GM23338 (cell line): ENCODE results near the gene LPP. TPM values are rescaled to one million over a fixed set of nuclear protein-coding genes. Genes with fewer than 3 reads are reported as not detected.

Experiments
- ATAC-seq: fragments of 200-7000 bp; cut with Tn5 transposase; 3 replicates; pipeline ENCODE4 v1.9.1; 2020
- DNase-seq: peaks from one replicate; pipeline ENCODE4 v3.0.0-alpha.2; 2015; ENCODE audit warnings: low spot score
- H2AFZ ChIP-seq: fragments of 200-600 bp; sonication (generic); 2 replicates; pipeline ENCODE4 v1.8.0; 2016; ENCODE audit warnings: antibody characterized with exemption, mild to moderate bottlenecking, moderate library complexity
- H3F3A ChIP-seq: fragments of 200-600 bp; sonication (generic); replicated peaks from 2 replicates; pipeline ENCODE4 v1.8.0; 2017; ENCODE audit warnings: antibody characterized with exemption, mixed run types, low read depth
- H3K27ac ChIP-seq: fragments of 200-600 bp; sonication (generic); 2 replicates; pipeline ENCODE4 v1.6.1; 2016; ENCODE audit warnings: low read depth
- H3K27me3 ChIP-seq: fragments of 200-600 bp; sonication (generic); 2 replicates; pipeline ENCODE4 v1.8.0; 2016; ENCODE audit warnings: mild to moderate bottlenecking, mixed run types, moderate library complexity; ENCODE audit not compliant: insufficient read depth
- H3K36me3 ChIP-seq: fragments of 200-600 bp; sonication (generic); 2 replicates; pipeline ENCODE4 v1.8.0; 2016; ENCODE audit warnings: mild to moderate bottlenecking; ENCODE audit not compliant: insufficient read depth
- H3K4me1 ChIP-seq: fragments of 200-600 bp; sonication (generic); 2 replicates; pipeline ENCODE4 v1.8.0; 2016; ENCODE audit warnings: mild to moderate bottlenecking, moderate library complexity; ENCODE audit not compliant: insufficient read depth
- H3K4me2 ChIP-seq: fragments of 200-600 bp; sonication (generic); 2 replicates; pipeline ENCODE4 v1.7.1; 2017; ENCODE audit warnings: mixed run types
- H3K4me3 ChIP-seq: fragments of 200-600 bp; sonication (generic); 2 replicates; pipeline ENCODE4 v1.6.1; 2016; ENCODE audit warnings: mixed run types
- H3K79me2 ChIP-seq: fragments of 200-600 bp; sonication (generic); replicated peaks from 2 replicates; pipeline ENCODE4 v1.8.0; 2017; ENCODE audit warnings: mild to moderate bottlenecking; ENCODE audit not compliant: insufficient read depth
- H3K9me2 ChIP-seq: fragments of 200-600 bp; sonication (generic); 2 replicates; pipeline ENCODE4 v1.8.0; 2017; ENCODE audit not compliant: insufficient read depth
- H4K20me1 ChIP-seq: fragments of 200-600 bp; sonication (generic); replicated peaks from 2 replicates; pipeline ENCODE4 v1.8.0; 2017; ENCODE audit warnings: mild to moderate bottlenecking; ENCODE audit not compliant: insufficient read depth
- H3K27ac Mint-ChIP-seq: 2 replicates; pipeline ENCODE4 v1.8.0; 2020; ENCODE audit warnings: inconsistent platforms, mild to moderate bottlenecking, moderate library complexity, mixed read lengths
- H3K27me3 Mint-ChIP-seq: 3 replicates; pipeline ENCODE4 v1.8.0; 2022; ENCODE audit warnings: low read depth, mild to moderate bottlenecking, moderate library complexity, mixed read lengths, inconsistent platforms; ENCODE audit not compliant: insufficient read depth, poor library complexity
- H3K36me3 Mint-ChIP-seq: 3 replicates; pipeline ENCODE4 v1.8.0; 2021; ENCODE audit warnings: low read depth, mild to moderate bottlenecking, inconsistent platforms, moderate library complexity, mixed read lengths
- H3K4me1 Mint-ChIP-seq: 3 replicates; pipeline ENCODE4 v1.8.0; 2020; ENCODE audit warnings: mild to moderate bottlenecking, inconsistent platforms, mixed read lengths
- H3K4me3 Mint-ChIP-seq: 3 replicates; pipeline ENCODE4 v1.8.0; 2021; ENCODE audit warnings: moderate library complexity, mild to moderate bottlenecking, inconsistent platforms, mixed read lengths
- H3K9me3 Mint-ChIP-seq: 3 replicates; pipeline ENCODE4 v1.8.0; 2020; ENCODE audit warnings: moderate library complexity, mild to moderate bottlenecking, inconsistent platforms, mixed read lengths
- CREB1 ChIP-seq: fragments of 250-450 bp; sonication (Bioruptor Pico); IDR thresholded peaks from 2 replicates; pipeline ENCODE4 v1.5.0; 2020; ENCODE audit warnings: low read depth, mild to moderate bottlenecking, moderate library complexity
- EZH2 ChIP-seq: fragments of 200-600 bp; sonication (generic); IDR thresholded peaks from one replicate; pipeline ENCODE4 v1.8.0; 2017; ENCODE audit warnings: antibody characterized with exemption, mild to moderate bottlenecking, low read depth; ENCODE audit not compliant: unreplicated experiment
- JUNB ChIP-seq: IDR thresholded peaks from one replicate; pipeline ENCODE4 v1.6.1; 2016; ENCODE audit warnings: antibody characterized with exemption; ENCODE audit not compliant: unreplicated experiment
- NANOG ChIP-seq: IDR thresholded peaks from 2 replicates; pipeline ENCODE4 v1.6.1; 2016; ENCODE audit warnings: antibody characterized with exemption, borderline replicate concordance
- POLR2AphosphoS5 ChIP-seq: IDR thresholded peaks from 2 replicates; pipeline ENCODE4 v1.6.1; 2016; ENCODE audit warnings: antibody characterized with exemption, low read depth
- STAT1 ChIP-seq: IDR thresholded peaks from one replicate; pipeline ENCODE4 v1.6.1; 2016; ENCODE audit warnings: antibody characterized with exemption; ENCODE audit not compliant: unreplicated experiment
- ZNF331 ChIP-seq: fragments of 250-450 bp; sonication (Bioruptor Pico); IDR thresholded peaks from 2 replicates; pipeline ENCODE4 v1.5.0; 2020; ENCODE audit warnings: low read depth, mild to moderate bottlenecking, moderate library complexity
- polyA plus RNA-seq: library from polyadenylated mRNA; unstranded; fragments of >200 nt; fragmentation: Nextera tagmentation; extraction: Ambion mirVana; gene quantifications from 2 replicates; pipeline ENCODE4 v1.2.1, GENCODE V29; 2016
- total RNA-seq: library from RNA; depleted of rRNA; stranded (reverse); fragments of >200 nt; shearing (Covaris generic); gene quantifications from 2 replicates; pipeline ENCODE4 v1.2.3, GENCODE V29; 2014
- TF ChIP-seq, protein P1 (sequence below): IDR thresholded peaks from 2 replicates; pipeline ENCODE4 v1.6.1; 2016; ENCODE audit warnings: antibody characterized with exemption
- TF ChIP-seq, protein P2 (sequence below): fragments of 250-450 bp; sonication (Bioruptor Pico); IDR thresholded peaks from 2 replicates; pipeline ENCODE4 v1.5.0; 2020; ENCODE audit warnings: mild to moderate bottlenecking, moderate library complexity

The LPP gene
- total and polyA plus RNA-seq, 2 experiments from 2014 or later: 23.0 to 35.2 TPM

DNA sequence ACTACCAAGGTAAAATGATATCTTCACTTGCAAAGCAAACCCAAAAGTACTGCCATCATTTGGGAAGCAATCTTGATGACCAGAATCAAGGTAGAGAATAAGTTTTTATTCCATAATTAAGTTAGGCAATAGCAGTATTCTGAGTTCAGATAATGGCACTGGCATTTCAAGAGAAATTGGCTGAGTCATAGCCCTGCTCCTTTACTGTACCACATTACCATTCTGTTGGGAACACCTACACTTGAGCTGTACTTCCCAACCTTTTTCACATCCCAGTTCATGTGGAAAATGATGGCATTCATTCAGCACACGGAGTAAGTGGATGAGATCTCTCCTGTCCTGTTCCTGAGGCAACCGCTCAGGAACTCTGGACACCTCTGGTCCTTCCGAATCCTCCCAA is 706.2 kb downstream of the LPP start:
- DNase-seq: no peak
- Histone ChIP-seq H3F3A (no peaks in the 10 kb centered on the region), H3K27ac (no peak overlapping the region), H3K27me3 (no peaks in the 10 kb centered on the region), H3K36me3 (no peaks in the 10 kb centered on the region), H3K4me1 (no peaks in the 10 kb centered on the region), H3K9me2 (no peaks in the 10 kb centered on the region), H2AFZ (no peak overlapping the region), H3K79me2 (no peaks in the 10 kb centered on the region), H3K4me3 (no peak overlapping the region), H4K20me1 (no peaks in the 10 kb centered on the region; the same call in 1 of the 2 replicates), H3K4me2 (no peak overlapping the region)
- ATAC-seq: no peak
- Mint-ChIP-seq H3K4me1 (no peaks in the 10 kb centered on the region), H3K9me3 (no peaks in the 10 kb centered on the region), H3K27me3 (no peaks in the 10 kb centered on the region), H3K27ac (no peak overlapping the region), H3K36me3 (no peaks in the 10 kb centered on the region), H3K4me3 (no peak overlapping the region)
- TF ChIP-seq POLR2AphosphoS5: no peak
- TF ChIP-seq NANOG: no peak
- TF ChIP-seq, protein P1, sequence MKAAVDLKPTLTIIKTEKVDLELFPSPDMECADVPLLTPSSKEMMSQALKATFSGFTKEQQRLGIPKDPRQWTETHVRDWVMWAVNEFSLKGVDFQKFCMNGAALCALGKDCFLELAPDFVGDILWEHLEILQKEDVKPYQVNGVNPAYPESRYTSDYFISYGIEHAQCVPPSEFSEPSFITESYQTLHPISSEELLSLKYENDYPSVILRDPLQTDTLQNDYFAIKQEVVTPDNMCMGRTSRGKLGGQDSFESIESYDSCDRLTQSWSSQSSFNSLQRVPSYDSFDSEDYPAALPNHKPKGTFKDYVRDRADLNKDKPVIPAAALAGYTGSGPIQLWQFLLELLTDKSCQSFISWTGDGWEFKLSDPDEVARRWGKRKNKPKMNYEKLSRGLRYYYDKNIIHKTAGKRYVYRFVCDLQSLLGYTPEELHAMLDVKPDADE: no peak
- no peak for TF ChIP-seq ZNF331 (CRISPR knock-in tag)
- TF ChIP-seq, protein P2, sequence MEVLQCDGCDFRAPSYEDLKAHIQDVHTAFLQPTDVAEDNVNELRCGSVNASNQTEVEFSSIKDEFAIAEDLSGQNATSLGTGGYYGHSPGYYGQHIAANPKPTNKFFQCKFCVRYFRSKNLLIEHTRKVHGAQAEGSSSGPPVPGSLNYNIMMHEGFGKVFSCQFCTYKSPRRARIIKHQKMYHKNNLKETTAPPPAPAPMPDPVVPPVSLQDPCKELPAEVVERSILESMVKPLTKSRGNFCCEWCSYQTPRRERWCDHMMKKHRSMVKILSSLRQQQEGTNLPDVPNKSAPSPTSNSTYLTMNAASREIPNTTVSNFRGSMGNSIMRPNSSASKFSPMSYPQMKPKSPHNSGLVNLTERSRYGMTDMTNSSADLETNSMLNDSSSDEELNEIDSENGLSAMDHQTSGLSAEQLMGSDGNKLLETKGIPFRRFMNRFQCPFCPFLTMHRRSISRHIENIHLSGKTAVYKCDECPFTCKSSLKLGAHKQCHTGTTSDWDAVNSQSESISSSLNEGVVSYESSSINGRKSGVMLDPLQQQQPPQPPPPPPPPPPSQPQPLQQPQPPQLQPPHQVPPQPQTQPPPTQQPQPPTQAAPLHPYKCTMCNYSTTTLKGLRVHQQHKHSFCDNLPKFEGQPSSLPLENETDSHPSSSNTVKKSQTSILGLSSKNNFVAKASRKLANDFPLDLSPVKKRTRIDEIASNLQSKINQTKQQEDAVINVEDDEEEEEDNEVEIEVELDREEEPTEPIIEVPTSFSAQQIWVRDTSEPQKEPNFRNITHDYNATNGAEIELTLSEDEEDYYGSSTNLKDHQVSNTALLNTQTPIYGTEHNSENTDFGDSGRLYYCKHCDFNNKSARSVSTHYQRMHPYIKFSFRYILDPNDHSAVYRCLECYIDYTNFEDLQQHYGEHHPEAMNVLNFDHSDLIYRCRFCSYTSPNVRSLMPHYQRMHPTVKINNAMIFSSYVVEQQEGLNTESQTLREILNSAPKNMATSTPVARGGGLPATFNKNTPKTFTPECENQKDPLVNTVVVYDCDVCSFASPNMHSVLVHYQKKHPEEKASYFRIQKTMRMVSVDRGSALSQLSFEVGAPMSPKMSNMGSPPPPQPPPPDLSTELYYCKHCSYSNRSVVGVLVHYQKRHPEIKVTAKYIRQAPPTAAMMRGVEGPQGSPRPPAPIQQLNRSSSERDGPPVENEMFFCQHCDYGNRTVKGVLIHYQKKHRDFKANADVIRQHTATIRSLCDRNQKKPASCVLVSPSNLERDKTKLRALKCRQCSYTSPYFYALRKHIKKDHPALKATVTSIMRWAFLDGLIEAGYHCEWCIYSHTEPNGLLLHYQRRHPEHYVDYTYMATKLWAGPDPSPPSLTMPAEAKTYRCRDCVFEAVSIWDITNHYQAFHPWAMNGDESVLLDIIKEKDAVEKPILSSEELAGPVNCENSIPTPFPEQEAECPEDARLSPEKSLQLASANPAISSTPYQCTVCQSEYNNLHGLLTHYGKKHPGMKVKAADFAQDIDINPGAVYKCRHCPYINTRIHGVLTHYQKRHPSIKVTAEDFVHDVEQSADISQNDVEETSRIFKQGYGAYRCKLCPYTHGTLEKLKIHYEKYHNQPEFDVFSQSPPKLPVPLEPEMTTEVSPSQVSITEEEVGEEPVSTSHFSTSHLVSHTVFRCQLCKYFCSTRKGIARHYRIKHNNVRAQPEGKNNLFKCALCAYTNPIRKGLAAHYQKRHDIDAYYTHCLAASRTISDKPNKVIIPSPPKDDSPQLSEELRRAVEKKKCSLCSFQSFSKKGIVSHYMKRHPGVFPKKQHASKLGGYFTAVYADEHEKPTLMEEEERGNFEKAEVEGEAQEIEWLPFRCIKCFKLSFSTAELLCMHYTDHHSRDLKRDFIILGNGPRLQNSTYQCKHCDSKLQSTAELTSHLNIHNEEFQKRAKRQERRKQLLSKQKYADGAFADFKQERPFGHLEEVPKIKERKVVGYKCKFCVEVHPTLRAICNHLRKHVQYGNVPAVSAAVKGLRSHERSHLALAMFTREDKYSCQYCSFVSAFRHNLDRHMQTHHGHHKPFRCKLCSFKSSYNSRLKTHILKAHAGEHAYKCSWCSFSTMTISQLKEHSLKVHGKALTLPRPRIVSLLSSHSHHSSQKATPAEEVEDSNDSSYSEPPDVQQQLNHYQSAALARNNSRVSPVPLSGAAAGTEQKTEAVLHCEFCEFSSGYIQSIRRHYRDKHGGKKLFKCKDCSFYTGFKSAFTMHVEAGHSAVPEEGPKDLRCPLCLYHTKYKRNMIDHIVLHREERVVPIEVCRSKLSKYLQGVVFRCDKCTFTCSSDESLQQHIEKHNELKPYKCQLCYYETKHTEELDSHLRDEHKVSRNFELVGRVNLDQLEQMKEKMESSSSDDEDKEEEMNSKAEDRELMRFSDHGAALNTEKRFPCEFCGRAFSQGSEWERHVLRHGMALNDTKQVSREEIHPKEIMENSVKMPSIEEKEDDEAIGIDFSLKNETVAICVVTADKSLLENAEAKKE (CRISPR knock-in tag): no peak
- no peak for TF ChIP-seq EZH2
- no peak for TF ChIP-seq JUNB
- no peak for TF ChIP-seq CREB1 (CRISPR knock-in tag)
- TF ChIP-seq STAT1: no peak
